HG02678 (cell line): ENCODE measurements around the gene RERE.

Source experiments
- ATAC-seq: cut with Tn5 transposase; IDR thresholded peaks from one replicate; pipeline ENCODE4 v1.9.1; 2021; ENCODE audit warnings: mild to moderate bottlenecking, moderate library complexity; ENCODE audit not compliant: unreplicated experiment

RERE gene

DNA sequence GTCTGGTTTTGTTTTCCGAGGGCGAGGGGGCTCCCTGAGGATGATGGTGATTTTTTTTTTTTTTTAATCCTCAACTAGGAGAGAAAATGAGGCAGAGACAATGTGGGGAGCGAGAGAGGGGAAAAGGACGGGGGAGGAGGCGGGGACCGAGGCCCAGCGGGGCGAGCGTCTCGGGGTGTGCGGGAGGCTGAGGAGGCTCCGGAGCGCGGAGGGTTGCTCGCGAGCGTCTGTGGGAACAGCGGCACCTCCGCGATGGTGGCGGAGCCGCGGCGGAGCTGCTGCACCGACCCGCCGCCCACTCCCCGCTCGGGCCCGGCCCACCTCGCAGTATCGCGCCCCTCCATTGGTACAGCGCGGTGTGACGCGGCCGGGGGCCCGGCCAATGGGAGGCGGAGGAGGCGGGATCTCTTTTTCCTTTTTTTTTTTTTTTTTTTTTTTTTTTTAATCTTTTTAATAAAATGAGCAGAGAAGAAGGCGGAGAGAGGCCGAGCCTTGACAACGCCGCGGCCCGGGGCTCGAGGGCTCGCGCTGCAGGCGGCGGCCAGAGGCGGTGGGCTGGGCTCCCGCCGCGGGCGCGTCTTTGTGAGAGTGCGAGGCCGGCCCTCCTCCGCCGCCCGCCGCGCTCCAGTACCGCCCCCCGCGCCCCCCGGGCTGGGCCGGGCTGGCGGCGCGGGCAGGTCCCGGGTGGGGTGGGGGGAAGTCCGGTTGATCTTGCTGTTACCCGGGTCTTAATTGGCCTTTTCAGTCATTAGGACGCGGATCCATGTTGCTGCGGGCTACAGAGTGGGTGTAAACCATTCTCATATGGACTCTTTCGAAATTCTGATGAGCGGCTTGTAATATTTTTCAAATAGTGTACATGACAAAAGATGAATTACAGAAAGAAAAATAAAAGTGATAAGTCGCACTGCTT, at the start of gene RERE:
RERE (minus strand) TSS at position 229 of the 913 bp plus-strand sequence.
- peak; percentile 95 for ATAC-seq

DNA sequence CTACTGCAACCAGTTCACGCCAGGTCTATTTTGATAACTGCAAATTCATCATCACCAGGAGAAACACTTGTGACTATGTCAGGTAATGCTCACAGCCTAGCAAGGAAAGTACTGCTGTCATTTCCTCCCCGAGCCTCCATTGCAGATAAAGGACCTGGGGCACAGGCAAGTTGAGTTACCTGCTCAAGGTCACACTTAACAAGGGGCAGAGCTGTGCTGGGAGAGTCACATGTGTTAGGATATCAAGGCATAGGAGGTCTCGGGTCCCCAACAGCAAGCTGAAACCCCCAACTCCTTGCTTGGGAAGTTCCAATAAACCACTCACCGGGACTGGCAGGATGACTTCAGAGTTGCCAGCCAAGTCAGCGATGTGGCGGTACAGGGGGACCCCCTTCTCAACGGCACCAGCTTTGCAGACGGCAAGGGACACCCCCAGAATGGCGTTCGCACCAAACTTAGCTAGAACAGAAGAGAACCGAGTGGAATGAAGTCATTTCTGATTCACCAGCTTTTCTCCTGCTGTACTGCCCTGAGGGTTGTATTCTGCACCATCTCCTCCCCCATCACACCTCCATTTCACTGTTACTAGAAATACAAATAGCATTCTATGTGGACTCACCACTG, 49.5 kb upstream of the RERE start:
- no peak for ATAC-seq

DNA sequence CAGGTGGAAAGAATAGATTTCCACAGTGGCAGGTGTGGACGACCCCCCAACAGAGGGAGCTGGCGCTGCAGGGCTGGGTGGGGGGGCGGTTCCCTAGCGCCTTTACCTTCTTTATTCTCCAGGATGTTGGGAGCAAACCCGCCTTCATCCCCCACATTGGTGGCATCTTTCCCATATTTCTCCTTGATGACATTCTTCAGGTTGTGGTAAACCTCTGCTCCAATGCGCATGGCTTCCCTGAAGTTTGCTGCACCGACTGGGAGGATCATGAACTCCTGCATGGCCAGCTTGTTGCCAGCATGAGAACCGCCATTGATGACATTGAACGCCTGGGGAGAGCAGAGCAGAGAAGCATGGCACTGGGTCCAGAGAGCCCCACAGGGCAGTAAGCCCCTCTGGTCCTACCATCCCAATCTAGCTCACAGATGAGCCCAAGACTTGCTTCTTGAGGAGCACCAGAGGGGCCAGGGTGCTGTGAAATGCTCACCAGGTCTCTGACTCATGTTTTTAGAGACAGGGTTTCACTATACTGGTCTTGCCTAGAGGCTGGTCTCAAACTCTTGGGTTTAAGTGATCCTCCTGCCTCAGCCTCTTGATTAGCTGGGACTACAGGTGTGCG, 48.8 kb upstream of the RERE start:
- ATAC-seq: no peak

DNA sequence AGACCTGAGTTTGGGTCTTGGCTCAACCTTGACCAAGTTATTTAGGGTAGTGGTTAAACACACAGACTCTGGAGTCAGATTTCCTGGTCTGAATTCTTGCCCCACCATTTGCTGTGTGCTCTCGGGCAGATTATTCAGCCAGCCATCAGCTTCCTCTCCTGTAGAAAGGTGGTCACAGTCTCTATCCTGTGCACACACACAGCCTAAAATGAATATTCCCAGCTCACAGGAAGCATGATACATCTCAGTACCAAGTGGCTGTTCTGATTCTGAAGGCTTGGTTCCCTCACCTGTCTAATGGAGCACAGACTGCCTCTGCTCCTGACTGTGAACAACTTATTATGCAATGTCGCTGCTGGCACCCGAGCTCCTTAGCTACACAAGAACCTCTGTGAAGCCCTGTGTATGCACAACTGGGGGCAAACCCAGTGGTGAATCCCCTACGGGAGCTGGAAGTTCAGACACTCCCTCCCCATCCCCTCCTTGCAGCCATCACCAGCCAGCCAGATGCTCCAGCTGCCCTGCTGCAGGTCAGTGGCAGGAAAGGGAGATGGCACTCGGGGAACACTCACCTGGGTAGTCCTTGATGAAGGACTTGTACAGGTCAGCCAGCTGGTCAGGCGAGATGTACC, 47.4 kb upstream of the RERE start:
- no peak for ATAC-seq

DNA sequence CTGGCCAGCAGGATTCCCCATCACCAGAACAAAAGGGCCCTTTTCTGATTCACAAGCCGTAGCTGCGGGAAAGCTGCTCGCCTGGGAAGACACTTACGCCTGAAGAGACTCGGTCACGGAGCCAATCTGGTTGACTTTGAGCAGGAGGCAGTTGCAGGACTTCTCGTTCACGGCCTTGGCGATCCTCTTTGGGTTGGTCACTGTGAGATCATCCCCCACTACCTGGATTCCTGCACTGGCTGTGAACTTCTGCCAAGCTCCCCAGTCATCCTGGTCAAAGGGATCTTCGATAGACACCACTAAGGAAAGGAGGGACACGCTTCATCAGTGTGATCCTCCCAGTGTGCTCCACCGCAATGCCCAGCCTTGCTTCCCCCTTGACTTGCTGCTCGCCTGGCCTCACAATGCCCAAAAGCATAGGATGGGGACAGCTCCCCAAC, 46.4 kb upstream of the RERE start:
- no peak for ATAC-seq

DNA sequence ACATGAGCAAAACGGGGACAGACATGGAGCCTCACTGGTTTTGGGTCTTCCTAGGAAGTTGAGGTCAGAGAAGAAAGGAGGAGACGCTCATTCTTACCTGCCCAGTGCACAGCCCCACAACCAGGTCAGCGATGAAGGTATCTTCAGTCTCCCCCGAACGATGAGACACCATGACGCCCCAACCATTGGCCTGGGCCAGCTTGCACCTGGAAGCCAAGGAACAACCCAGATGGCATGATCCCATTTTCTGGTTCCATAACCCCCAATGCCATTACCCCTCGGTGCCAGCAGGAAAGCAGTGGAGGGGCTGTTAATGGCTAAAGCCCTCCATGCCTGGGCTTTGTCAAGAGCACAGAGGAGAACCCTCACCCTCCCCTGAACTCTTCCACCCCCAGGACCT, 45.7 kb upstream of the RERE start:
- no peak for ATAC-seq

DNA sequence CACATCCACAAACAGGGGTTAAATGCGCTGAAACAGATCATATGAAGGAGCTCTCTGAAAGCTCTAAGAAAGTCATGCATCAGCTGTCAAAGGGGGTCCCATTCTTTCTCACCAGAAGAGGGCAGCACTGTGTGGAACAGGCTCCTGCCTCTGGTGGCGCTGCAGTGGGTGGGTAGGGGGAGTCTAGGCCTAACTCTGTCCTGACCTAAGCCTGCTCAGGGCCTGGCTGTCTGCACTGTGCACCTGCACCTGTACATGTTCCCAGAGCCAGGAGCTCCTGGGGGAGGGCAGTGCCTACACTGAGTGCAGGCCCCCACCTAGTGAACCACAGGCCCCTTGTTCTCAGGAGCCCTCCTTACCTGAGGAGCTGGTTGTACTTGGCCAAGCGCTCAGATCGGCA, 45.1 kb upstream of the RERE start:
- ATAC-seq: no peak

DNA sequence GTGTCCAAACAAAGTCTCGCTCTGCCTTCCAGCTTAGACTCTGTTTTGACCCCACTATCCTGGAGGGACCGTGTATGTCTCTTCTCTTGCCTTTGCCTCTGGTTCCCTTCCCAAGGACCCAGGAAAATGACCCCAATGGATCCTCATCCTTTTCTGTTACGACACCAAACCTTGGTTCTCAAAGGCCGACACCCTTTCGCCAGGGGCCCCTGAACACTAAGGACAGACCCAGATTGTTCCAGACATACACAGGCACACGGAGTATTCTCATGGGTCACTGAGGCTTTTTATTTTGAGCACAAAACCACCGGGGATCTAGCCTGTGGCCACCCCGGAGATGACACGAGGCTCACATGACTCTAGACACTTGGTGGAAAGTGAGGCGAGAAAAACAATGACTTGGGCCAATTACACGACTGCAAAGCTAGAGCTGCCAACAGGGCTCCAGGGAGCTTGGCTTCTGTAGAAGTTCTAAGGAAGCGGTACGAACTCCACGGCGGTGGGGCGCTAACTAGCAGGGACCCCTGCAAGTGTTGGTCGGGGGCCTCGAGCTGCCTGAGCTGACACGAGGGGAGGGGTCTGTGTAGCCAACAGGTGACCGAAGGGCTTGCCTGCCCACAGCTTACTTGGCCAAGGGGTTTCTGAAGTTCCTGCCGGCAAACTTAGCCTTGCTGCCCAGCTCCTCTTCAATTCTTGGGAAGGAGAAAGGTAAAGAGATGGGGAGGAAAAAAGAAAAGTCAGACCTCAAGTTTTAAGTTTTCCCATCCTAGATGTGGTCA, 43.5 kb upstream of the RERE start:
- no peak for ATAC-seq

DNA sequence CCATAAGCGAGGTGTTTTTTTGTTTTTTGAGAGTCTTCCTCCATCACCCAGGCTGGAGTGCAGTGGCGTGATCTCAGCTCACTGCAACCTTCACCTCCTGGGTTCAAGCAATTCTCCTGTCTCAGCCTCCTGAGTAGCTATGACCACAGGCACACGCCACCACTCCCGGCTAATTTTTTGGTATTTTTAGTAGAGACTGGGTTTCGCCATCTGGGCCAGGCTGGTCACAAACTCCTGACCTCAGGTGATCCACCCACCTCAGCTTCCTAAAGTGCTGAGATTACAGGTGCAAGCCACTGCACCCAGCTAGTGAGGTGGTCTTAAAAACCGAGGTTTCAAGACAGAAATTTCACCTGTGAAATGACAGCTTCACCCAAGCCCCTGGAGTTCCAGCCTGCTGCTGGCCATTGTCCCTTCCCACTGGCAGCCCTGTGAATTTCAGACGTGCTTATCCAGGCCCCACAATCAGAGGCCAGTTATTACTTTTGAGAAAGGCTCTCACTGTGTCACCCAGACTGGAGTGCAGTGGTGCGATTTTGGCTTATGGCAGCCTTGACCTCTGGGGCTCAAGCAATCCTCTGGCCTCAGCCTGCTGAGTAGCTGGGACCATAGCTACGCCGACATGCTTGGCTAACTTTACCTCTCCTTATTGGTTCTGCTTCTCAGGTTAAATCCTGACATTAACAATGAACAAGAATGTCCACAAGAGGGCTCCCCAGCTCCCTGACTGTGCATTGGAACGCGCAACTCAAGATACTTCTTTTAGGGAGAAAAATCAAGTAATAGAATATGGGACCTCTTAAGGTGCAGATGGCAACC, 41.7 kb upstream of the RERE start:
- no peak for ATAC-seq

DNA sequence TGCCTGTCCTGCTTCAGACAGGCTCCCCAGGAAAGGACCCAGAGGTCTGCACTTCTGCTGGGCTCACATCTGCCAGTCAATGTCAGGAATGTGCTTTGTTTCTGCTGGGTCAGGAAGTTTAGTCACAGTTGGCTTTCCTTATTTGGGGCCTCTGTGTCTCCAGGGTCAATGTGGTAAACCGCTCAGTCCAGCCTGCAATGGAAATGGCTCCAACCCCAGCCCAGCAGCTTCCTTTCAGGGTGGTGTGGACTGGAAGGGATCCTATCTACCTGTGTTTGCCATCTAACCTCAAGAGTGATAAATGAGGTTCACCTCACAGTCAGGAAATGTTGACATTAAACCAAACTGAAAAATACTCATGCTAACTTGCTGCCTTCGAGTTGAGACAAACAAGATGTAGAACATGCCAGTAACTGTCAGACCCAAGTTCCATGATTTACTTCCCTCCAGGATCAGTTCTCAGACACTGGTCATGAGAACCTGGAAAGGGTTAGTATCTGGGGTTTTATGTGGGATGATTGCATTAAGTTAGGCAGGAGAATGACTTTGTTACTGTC, 40.8 kb upstream of the RERE start:
- ATAC-seq: no peak

DNA sequence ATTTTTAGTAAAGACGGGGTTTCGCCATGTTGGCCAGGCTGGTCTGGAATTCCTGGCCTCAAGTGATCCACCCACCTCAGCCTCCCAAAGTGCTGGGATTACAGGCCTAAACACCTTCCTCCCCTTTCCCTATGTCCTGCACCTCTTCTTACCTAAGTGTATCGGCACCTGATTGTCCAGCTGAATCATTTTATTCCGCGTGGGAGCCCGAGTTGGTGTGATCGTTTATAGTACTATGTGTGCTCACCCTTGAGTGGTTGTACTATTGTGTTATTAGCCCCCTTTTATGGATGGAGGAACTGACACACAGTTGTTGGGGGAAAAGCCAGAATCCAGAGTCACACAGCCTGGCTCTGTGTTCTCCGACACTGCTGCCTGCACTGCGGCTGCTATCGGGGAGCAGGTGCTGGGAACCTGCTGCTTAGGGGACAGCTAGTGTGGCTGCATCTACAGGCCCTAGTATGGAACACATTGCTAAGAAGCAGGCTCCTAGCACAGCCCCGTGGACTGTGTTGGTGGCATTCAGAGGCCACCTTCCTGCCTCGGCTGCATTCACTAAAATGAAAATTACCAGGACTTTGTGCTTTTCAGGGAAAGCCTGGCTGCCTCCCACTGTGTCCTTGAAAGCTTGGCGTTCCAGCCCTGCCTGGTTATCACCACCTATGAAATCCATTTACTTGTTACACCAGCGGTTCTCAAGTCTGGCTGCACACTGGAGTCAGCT, 39.4 kb upstream of the RERE start:
- no peak for ATAC-seq

DNA sequence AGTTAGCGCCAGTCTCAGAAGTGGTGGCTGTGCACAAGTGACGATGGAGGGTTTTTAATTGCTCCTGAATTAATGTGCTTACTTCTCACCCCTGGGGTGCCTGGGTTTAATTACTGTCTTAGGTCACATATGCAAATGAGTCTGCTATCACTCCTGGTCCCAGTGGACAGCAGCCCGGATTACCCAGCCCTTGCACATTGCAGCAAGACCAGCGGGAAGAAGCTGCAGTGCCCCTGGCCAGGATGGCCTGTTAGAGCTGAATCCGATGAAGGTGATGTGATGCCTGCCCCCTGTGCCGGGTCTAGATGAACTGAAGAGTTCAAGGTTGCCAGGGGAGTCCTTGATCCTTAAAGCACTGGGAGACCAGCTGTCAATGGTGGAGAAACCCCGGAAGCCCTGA, 36.8 kb upstream of the RERE start:
- ATAC-seq: no peak

DNA sequence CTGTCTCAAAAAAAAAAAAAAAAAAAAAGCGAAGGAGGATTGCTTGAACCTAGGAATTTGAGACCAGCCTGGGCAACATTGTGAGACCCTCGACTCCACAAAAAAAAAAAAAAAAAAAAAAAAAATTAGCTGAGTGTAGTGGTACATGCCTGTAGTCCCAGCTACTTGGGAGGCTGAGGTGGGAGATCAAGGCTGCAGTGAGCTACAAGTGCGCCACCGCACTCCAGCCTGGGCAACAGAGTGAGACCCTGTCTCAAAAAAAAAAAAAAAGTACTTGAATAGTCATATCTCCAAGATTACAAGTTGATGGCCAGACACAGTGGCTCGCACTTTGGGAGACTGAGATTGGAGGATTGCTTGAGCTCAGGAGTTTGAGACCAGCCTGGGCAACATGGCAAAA, 33.6 kb upstream of the RERE start:
- ATAC-seq: no peak

DNA sequence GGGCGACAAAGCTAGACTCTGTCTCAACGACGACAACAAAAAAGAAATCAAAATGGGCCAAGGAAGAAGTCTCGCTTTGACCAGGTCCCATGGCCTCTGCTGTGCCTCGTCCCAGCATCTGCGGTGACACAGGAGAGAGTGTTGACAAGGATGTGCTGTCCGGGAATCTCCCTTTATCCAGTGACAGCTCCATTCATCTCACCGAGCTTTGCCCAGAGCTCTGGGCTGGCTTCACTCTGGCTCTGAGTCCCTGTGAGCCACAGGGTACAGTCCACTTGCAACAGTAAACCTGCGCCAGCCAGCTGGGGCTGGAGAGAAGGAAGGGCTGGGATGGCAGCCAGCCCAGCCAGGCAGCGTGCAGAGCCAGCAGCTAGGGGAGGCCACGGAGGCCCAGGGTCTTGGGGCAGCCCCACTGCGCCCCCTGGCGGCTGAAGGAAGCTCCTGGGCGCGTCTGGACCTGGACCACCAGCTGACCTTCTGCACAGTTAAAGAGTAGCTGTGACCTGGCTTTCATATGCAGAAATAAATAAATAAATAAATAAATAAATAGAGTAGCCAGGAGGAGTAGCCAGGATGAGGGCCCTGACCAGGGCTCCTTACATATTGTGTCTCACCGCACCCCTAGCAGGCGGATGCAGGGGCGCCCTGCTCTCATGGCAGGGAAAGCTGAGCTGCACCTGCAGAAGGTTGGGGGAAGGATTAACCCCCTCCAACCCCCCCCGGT, 31.4 kb upstream of the RERE start:
- ATAC-seq: peak; percentile 73

DNA sequence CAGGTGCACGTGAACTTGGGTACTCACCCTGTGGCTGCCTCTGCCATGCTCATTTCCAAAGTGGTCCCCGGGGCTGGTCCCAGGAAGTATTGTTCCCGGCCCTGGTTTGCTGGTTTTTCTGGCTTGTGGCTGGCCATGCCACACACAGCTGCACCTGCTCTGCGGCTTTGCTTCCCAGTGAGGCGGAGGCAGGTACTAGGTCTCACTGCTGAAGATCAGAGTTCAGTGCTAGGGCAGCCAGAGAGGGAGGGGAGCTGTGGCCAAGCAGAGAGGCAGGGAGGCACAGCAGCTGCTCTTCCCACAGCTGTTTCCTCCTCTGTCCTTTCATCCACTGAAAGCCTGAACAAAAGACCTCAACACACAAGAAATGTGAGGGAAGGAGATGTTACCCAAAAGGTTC, 30.6 kb upstream of the RERE start:
- ATAC-seq: no peak

DNA sequence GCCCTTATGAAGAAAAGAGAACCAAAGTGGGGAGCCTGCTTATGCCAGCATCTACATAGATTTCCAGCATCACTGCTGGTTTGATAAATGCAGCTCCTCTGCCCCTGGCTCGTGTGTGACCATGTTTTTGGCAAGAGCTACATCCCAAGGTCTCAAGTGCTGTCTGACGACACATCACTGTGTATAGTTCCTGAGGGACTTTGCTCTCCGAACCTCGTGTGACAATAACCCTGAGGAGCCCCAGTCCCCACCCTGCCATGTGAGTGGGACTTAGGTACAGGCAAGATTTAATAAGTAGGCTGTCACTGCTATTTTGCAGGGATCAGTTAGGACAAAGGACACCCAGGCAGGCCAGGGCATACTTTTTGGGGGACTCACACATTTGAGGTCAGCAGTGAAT, 28.8 kb upstream of the RERE start:
- no peak for ATAC-seq

DNA sequence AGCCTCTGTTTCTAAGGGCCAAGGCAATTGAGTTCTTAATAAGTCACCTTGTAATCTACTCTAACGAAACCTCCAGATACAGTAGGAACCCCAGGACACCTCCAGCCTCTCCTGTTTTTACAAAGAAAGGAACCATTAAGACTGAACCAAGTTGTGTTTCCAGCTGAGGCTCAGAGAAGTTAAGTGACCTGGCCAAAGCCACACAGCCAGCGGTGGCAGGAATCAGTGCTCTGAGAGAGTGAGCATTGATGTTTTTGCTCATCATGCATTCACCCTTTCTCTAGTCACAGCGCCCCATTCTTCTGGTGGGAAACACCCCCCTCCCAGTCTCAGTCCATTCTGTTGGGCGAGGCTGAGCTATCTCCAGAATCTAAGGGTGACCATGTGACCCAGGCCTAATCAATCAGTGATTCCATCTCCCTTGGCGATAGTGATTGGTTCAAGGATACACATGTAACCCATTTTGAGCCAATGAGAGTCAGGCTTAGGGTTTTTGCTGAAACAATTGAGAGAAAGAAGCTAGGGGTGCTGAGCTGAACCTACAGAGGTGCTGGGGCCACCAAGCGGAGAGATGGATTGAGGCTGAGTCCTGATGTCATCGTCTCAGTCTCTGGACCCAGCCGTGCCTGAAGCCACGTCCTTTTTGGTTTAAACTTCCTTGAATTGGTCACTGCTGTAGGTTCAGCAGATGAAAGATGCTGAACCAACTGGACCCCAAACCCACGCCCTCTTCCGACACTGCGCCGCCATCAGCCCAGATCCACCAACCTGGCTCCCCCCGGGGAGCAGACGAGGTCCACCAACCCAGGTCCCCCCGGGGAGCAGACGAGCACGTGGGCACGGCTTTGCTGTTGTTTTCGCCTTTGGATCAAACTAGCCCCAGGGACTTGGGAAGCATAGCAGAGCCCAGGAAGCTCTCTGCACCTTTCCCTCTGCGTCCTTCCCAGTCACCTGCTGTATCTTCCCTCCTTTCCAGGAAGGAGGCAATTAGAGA, 28.0 kb upstream of the RERE start:
- ATAC-seq: no peak
